H1 (cell line): ENCODE results near the gene DUSP3. TPM values are rescaled to one million over a fixed set of nuclear protein-coding genes. Genes with fewer than 3 reads are reported as not detected.

Source experiments
- SIRT6 ChIP-seq: IDR thresholded peaks from one replicate; pipeline ENCODE4 v1.7.1; 2012; ENCODE audit warnings: low read length, inconsistent platforms
- polyA plus RNA-seq, 7 experiments: library from polyadenylated mRNA; depleted of rRNA in 3 of 7; stranded (reverse) in 5 of 7; unstranded in 2 of 7; fragments of >200 nt in 5 of 7; fragments of 200-250 nt in 2 of 7; gene quantifications; 1 replicate in 5 of 7; 2 replicates in 1 of 7; 4 replicates in 1 of 7; pipeline versions ENCODE4 v1.2.1 to v1.2.3, GENCODE V29; 2011 to 2013; ENCODE audit warnings: missing spikeins in 2 of 7, mixed read lengths in 2 of 7
- total RNA-seq: library from RNA; stranded (reverse); fragmentation: NEBNext Ultra II Directional; extraction: Animal tissue kit (Norgen Biotek cat#: 25700); gene quantifications from 2 replicates; pipeline ENCODE4 v1.2.1, GENCODE V29; 2021

Gene DUSP3
- total and polyA plus RNA-seq, 2 of the 8 experiments (the other 6 are each of a cell fraction or from before 2014, with no cell fraction given): 15.1 to 21.2 TPM

GRCh38 chr17:43780135-43780534 is 1.4 kb upstream of the DUSP3 start, which contains the start of gene CFAP97D1 (continued):
- no peak for TF ChIP-seq SIRT6
- TF ChIP-seq, all 59 proteins: peak for 0
